Hepatic stellate cell (primary cell): ENCODE measurements around the gene ZDHHC4.
"Not testable (repeated sequence)": the region's sequence is repeated elsewhere in the genome, so short reads cannot be mapped to it uniquely, and the experiment has no call there.

ENCODE experiments used
- DNase-seq: peaks from one replicate; pipeline ENCODE4 v3.0.0; 2011; ENCODE audit warnings: low spot score

Gene ZDHHC4

DNA sequence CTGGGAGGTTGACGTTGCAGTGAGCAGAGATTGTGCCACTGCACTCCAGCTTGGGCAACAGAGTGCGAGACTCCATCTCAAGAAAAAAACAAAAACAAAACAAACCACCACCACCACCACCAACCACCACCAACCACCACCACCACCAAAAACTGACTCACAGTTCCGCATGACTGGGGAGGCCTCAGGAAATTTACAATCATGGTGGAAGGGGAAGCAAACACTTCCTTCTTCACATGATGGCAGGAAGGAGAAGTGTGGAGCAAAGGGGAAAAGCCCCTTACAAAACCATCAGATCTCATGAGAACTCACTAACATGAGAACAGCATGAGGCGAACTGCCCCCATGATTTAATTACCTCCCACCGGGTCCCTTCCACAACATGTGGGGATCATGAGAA is 57.7 kb downstream of the ZDHHC4 start:
- not testable (repeated sequence) for DNase-seq

DNA sequence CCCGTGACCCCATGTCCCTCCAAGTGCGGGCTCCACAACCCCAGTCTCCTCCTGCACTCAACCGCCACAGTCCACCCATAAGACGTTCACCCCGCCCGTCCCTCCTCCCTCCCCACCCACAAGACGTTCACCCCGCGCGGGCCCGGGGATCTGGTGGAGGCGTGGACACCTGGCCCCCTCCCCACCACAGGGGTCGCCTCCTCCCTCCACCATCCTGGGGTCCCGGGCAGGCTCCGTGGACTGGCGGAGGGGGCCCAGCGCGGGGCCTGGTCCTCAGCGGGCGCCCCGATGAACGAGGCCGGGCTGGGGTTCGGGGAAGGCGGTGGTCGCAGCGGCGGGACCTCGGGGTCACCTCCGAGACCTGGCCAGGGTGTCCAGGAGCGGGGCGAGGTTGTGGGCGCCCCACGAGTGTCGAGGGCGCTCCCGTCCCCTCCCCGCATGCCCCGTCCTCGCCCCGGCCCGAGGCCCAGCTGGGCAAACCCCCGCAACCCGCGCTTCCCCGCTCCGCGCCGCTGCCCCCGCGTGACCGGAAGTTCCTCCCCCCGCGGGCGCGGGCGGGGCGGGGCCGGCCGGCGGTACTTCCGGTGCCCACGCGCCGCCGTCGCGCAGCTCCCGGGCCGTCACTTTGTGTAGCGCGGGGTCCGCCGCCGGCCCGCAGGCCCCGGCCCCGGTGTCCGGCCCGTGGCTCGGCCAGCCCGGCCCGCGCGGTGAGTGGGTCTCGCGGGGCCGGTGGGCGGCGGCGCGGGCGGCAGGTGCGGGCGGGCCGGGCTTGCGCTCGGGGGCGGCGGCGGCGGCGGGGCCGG is 59.7 kb downstream of the ZDHHC4 start, which contains the start of gene ZNF316:
TSS of gene ZNF316 (plus strand) at position 578 of the 803 bp plus-strand sequence. CDS start 5,092 bp downstream, outside the sequence.
- DNase-seq, result peak; percentile 90

DNA sequence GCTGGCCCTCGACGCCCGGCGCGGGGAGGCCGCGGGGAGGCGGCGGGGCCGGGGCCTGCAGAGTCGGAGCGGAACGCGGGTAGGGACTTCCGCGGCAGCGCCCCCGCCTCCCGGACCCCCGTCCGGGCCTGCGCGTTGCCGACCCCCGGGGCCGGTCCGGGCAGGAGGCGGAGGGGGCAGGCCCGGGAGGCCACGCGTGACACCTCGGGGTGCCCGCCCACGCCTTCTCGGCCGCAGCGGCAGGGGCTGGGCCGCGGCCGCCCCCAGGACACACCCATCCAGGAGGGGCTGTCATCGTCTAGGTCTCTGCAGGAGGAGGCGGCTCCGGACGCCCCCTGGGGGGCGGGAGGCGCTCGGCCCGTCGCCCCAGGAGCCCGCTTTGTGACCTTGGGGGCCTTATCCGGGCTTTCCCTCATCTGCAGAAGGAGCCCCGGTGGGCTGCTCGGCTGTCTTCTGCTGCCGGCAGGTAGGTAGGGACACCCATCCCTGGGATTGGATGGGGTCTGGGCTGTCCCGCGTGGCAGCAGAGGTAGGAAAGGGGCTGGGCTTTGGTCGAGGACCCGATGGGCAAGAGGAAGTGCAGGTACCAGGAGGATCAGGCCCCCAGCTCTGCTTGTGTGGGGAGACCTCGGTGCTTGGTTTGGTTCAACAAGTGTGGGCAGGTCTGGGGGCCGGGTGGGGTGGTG is 60.4 kb downstream of the ZDHHC4 start:
- DNase-seq, result peak; percentile 70
